ENCODE results near the gene TRIM46.

DNA sequence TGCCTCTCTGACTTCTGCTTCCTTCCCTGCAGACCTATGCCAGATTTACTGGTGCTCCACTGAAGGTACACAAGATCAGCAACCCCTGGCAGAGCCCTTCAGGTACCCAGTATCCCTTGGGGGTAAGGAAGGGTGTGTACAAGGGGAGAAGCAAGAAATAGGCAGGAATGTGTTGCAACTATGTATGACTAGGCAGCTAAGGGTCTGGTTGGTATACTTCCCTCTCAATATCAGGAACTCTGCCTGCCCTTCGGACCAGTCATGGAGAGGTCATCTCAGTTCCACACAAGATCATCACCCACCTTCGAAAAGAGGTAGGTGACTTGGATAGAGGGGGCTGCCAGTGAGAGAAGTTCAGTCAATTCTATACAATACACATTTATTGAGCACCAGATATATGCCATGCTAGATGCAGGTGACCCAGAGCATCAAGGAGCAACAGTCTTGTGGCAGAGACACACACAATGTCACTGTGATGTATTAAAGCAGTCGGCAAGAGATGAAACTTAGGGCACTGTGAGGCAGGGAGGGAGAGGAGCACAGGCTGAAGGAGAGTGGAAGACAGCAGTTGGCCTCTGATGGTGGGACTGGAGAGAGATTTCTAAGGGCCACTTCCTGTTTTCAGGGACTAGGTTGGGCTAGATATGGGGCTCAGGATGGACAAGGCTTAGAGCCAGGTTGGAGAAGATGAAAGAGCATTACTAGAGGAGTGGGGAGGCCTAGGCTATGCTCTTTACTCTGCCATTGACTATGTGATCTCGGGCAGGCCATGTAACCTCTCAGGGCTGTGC, 36.9 kb downstream of the TRIM46 start:
- TF ChIP-seq, protein P1, sequence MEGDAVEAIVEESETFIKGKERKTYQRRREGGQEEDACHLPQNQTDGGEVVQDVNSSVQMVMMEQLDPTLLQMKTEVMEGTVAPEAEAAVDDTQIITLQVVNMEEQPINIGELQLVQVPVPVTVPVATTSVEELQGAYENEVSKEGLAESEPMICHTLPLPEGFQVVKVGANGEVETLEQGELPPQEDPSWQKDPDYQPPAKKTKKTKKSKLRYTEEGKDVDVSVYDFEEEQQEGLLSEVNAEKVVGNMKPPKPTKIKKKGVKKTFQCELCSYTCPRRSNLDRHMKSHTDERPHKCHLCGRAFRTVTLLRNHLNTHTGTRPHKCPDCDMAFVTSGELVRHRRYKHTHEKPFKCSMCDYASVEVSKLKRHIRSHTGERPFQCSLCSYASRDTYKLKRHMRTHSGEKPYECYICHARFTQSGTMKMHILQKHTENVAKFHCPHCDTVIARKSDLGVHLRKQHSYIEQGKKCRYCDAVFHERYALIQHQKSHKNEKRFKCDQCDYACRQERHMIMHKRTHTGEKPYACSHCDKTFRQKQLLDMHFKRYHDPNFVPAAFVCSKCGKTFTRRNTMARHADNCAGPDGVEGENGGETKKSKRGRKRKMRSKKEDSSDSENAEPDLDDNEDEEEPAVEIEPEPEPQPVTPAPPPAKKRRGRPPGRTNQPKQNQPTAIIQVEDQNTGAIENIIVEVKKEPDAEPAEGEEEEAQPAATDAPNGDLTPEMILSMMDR (IDR thresholded peaks at IDR 0.05) = no peak
- TF ChIP-seq POLR2AphosphoS5 (IDR thresholded peaks at IDR 0.05) = no peak

Measured in prostate gland (tissue), 2 donors.